HCT116 (cell line): ENCODE data around the gene GPHN.

Source experiments
- ATF3 ChIP-seq: IDR thresholded peaks from 2 replicates; pipeline ENCODE4 v1.6.1; 2012
- CTCF ChIP-seq, 3 experiments: fragments of 200-600 bp in 1 of 3; sonication (generic) in 1 of 3; IDR thresholded peaks in 2 of 3; conservative IDR thresholded peaks in 1 of 3; 2 replicates each; pipeline ENCODE4 v1.5.1; 2012 to 2017; ENCODE audit warnings: low read depth in 2 of 3, low read length in 2 of 3, antibody characterized with exemption in 1 of 3, borderline replicate concordance in 1 of 3, control low read depth in 1 of 3, mild to moderate bottlenecking in 1 of 3, mixed read lengths in 1 of 3, mixed run types in 1 of 3, moderate library complexity in 1 of 3; ENCODE audit not compliant: insufficient read depth in 1 of 3
- POLR2A ChIP-seq: IDR thresholded peaks from 2 replicates; pipeline ENCODE4 v1.7.0; 2011; ENCODE audit warnings: borderline replicate concordance; ENCODE audit not compliant: insufficient read depth, insufficient read length; ENCODE audit errors: extremely low read depth
- POLR2AphosphoS5 ChIP-seq: IDR thresholded peaks from 2 replicates; pipeline ENCODE4 v1.6.1; 2011; ENCODE audit warnings: mild to moderate bottlenecking, low read depth, low read length, moderate library complexity
- YY1 ChIP-seq: IDR thresholded peaks from 2 replicates; pipeline ENCODE4 v1.6.1; 2011; ENCODE audit warnings: low read length, low read depth, moderate library complexity, mild to moderate bottlenecking; ENCODE audit not compliant: insufficient replicate concordance; ENCODE audit errors: extremely low read depth

- TF ChIP-seq POLR2AphosphoS5: no peak
- TF ChIP-seq ATF3: no peak
- no peak for TF ChIP-seq POLR2A
- no peak for TF ChIP-seq CTCF (IDR thresholded peaks at IDR 0.05 in 2 of 3, conservative IDR thresholded peaks at IDR 0.05 in 1 of 3; ENCODE audit: borderline replicate concordance in 1 of 3, insufficient read depth in 1 of 3, low read depth in 2 of 3, low read length in 2 of 3)
- TF ChIP-seq YY1: no peak
Observed at GRCh38 chr14:66709291-66709690, 201.3 kb downstream of the GPHN start.
